Liver (tissue), 9 donors: ENCODE measurements around the gene CYSLTR2. TPM values are rescaled to one million over a fixed set of nuclear protein-coding genes. Genes with fewer than 3 reads are reported as not detected.

Experiments used
- DNase-seq: peaks from one replicate; pipeline ENCODE4 v3.0.0-alpha.2; 2017; ENCODE audit warnings: low spot score
- H3K27ac ChIP-seq, 2 donors: one replicate each; pipeline ENCODE4 v1.7.0; 2013; ENCODE audit warnings: inconsistent platforms in 2 of 2, low read length in 2 of 2, control low read depth in 1 of 2, low read depth in 1 of 2, mild to moderate bottlenecking in 1 of 2
- H3K27me3 ChIP-seq, 4 donors: one replicate each; pipeline versions ENCODE4 v1.6.1 to v1.7.0; 2013; ENCODE audit warnings: low read length in 3 of 4, inconsistent platforms in 1 of 4, mild to moderate bottlenecking in 1 of 4, moderate library complexity in 1 of 4; ENCODE audit not compliant: control insufficient read depth in 4 of 4, insufficient read depth in 4 of 4
- H3K36me3 ChIP-seq, 4 donors: one replicate each; pipeline versions ENCODE4 v1.6.1 to v1.7.0; 2013; ENCODE audit warnings: low read length in 3 of 4, mild to moderate bottlenecking in 3 of 4, low read depth in 1 of 4, moderate library complexity in 1 of 4; ENCODE audit not compliant: control insufficient read depth in 4 of 4, insufficient read depth in 3 of 4
- H3K4me1 ChIP-seq, 4 donors: one replicate each; pipeline versions ENCODE4 v1.6.1 to v1.7.0; 2013; ENCODE audit warnings: low read length in 3 of 4, mild to moderate bottlenecking in 3 of 4, moderate library complexity in 1 of 4; ENCODE audit not compliant: control insufficient read depth in 4 of 4, insufficient read depth in 4 of 4
- H3K4me3 ChIP-seq, 3 donors: one replicate each; pipeline versions ENCODE4 v1.6.1 to v1.7.0; 2013; ENCODE audit warnings: low read length in 3 of 3, control low read depth in 1 of 3, low read depth in 1 of 3, mild to moderate bottlenecking in 1 of 3
- H3K9ac ChIP-seq, 2 donors: one replicate each; pipeline ENCODE4 v1.7.0; 2013; ENCODE audit warnings: low read length in 2 of 2, mild to moderate bottlenecking in 2 of 2, moderate library complexity in 2 of 2, control low read depth in 1 of 2, low read depth in 1 of 2
- H3K9me3 ChIP-seq, 4 donors: one replicate each; pipeline versions ENCODE4 v1.6.1 to v1.7.0; 2013; ENCODE audit warnings: low read length in 3 of 4; ENCODE audit not compliant: control insufficient read depth in 4 of 4
- ATF3 ChIP-seq: IDR thresholded peaks from 2 replicates; pipeline ENCODE4 v1.6.1; 2016; ENCODE audit warnings: antibody characterized with exemption
- FOXA1 ChIP-seq: IDR thresholded peaks from 2 replicates; pipeline ENCODE4 v1.6.1; 2016; ENCODE audit warnings: antibody characterized with exemption
- FOXA2 ChIP-seq: IDR thresholded peaks from 2 replicates; pipeline ENCODE4 v1.6.1; 2016; ENCODE audit warnings: antibody characterized with exemption
- GABPA ChIP-seq, 2 donors: IDR thresholded peaks in 1 of 2; conservative IDR thresholded peaks in 1 of 2; 2 replicates each; pipeline ENCODE4 v1.6.1; 2016; ENCODE audit warnings: antibody characterized with exemption in 2 of 2, mild to moderate bottlenecking in 1 of 2, moderate library complexity in 1 of 2
- HNF4A ChIP-seq, 2 donors: conservative IDR thresholded peaks; 2 replicates each; pipeline ENCODE4 v1.6.1; 2016; ENCODE audit warnings: antibody characterized with exemption in 2 of 2, mild to moderate bottlenecking in 2 of 2
- HNF4G ChIP-seq: IDR thresholded peaks from 2 replicates; pipeline ENCODE4 v1.6.1; 2016; ENCODE audit warnings: antibody characterized with exemption
- JUND ChIP-seq, 2 donors: IDR thresholded peaks; 2 replicates each; pipeline ENCODE4 v1.6.1; 2016; ENCODE audit warnings: antibody characterized with exemption in 2 of 2
- NR2F2 ChIP-seq: IDR thresholded peaks from 2 replicates; pipeline ENCODE4 v1.6.1; 2016; ENCODE audit warnings: antibody characterized with exemption
- RAD21 ChIP-seq, 2 donors: IDR thresholded peaks; 2 replicates each; pipeline ENCODE4 v1.6.1; 2016; ENCODE audit warnings: antibody characterized with exemption in 2 of 2, mild to moderate bottlenecking in 2 of 2
- TAF1 ChIP-seq: conservative IDR thresholded peaks from 2 replicates; pipeline ENCODE4 v1.6.1; 2016; ENCODE audit warnings: antibody characterized with exemption, mild to moderate bottlenecking
- YY1 ChIP-seq: IDR thresholded peaks from 2 replicates; pipeline ENCODE4 v1.6.1; 2016; ENCODE audit warnings: antibody characterized with exemption, mild to moderate bottlenecking
- ZBTB33 ChIP-seq: IDR thresholded peaks from 2 replicates; pipeline ENCODE4 v1.6.1; 2016; ENCODE audit warnings: antibody characterized with exemption
- WGBS: extraction: QIAGEN DNeasy Blood & Tissue Kit; methylation state at CpG from one replicate; pipeline ENCODE4 v1.1.7; 2013; 5-methylcytosine and 5-hydroxymethylcytosine counted together
- polyA plus RNA-seq, 2 donors: library from polyadenylated mRNA; stranded (reverse) in 1 of 2; unstranded in 1 of 2; fragments of 200-250 nt in 1 of 2; fragments of >200 nt in 1 of 2; fragmentation: Nextera tagmentation in 1 of 2; extraction: Ambion mirVana in 1 of 2; gene quantifications; one replicate each; pipeline versions ENCODE4 v1.2.1 to v1.2.3, GENCODE V29; 2013 to 2015
- total RNA-seq, 2 donors: library from RNA; depleted of rRNA; stranded (reverse); fragments of >200 nt; gene quantifications; one replicate each; pipeline ENCODE4 v1.2.3, GENCODE V29; 2014
- TF ChIP-seq, protein P1 (sequence below): IDR thresholded peaks from 2 replicates; pipeline ENCODE4 v1.6.1; 2016; ENCODE audit warnings: antibody characterized with exemption, mild to moderate bottlenecking
- TF ChIP-seq, protein P2 (sequence below): IDR thresholded peaks from 2 replicates; pipeline ENCODE4 v1.6.1; 2016; ENCODE audit warnings: antibody characterized with exemption
- TF ChIP-seq, protein P3 (sequence below): fragments of 150-350 bp; IDR thresholded peaks from 2 replicates; pipeline ENCODE4 v1.5.1; 2017; ENCODE audit warnings: improper control_type of control experiment, low read depth, low read length; ENCODE audit not compliant: missing input control
- donor health status: healthy.
- donor health status: healthy.
- donor health status: healthy.
- donor health status: healthy.
- donor health status: healthy.

Gene CYSLTR2, protein sequence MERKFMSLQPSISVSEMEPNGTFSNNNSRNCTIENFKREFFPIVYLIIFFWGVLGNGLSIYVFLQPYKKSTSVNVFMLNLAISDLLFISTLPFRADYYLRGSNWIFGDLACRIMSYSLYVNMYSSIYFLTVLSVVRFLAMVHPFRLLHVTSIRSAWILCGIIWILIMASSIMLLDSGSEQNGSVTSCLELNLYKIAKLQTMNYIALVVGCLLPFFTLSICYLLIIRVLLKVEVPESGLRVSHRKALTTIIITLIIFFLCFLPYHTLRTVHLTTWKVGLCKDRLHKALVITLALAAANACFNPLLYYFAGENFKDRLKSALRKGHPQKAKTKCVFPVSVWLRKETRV
- under 1 TPM; 0.17 to 0.37 TPM for total RNA-seq
- polyA plus RNA-seq = under 1 TPM; 0.07 to 0.14 TPM

GRCh38 chr13:48653472-48653939, at the start of gene CYSLTR2:
Gene CYSLTR2, plus strand, starts transcription at chr13:48653929. Its CDS starts 52,889 bp downstream, at chr13:48706818.
- no peak within 1 kb of the TSS for H3K27ac ChIP-seq
- DNase-seq = no peak
- no peak within 1 kb of the TSS for H3K4me3 ChIP-seq

DNA sequence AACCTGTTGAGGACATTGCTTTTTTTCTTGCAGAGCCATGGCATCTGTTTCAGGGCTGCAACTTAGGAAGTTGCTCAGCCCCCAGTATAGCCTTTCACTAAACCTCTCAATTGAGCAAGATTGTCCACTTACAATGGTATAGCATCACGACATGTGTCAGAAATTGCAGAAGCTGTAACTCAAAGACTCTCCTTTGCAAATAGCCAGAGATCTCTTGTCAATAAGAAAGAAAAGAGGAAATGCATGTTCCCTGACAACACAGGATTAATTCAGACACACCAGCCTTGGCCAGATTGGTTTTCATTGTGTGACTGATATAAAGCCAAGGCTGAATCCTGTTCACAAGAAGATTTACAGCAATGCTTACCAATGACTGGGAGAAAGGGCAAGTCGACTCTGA, 38.7 kb upstream of the CYSLTR2 start:
- Histone ChIP-seq H3K27ac (no peak overlapping the region), H3K27me3 (no peaks in the 10 kb centered on the region), H3K4me1 (no peaks in the 10 kb centered on the region), H3K9ac (no peak overlapping the region), H3K36me3 (no peaks in the 10 kb centered on the region), H3K4me3 (no peak overlapping the region), H3K9me3 (peaks cover 0 to 5% (median 2%) of the 10 kb centered on the region in 4 donors)
- DNase-seq = no peak
- TF ChIP-seq YY1 = no peak
- TF ChIP-seq, protein P1, sequence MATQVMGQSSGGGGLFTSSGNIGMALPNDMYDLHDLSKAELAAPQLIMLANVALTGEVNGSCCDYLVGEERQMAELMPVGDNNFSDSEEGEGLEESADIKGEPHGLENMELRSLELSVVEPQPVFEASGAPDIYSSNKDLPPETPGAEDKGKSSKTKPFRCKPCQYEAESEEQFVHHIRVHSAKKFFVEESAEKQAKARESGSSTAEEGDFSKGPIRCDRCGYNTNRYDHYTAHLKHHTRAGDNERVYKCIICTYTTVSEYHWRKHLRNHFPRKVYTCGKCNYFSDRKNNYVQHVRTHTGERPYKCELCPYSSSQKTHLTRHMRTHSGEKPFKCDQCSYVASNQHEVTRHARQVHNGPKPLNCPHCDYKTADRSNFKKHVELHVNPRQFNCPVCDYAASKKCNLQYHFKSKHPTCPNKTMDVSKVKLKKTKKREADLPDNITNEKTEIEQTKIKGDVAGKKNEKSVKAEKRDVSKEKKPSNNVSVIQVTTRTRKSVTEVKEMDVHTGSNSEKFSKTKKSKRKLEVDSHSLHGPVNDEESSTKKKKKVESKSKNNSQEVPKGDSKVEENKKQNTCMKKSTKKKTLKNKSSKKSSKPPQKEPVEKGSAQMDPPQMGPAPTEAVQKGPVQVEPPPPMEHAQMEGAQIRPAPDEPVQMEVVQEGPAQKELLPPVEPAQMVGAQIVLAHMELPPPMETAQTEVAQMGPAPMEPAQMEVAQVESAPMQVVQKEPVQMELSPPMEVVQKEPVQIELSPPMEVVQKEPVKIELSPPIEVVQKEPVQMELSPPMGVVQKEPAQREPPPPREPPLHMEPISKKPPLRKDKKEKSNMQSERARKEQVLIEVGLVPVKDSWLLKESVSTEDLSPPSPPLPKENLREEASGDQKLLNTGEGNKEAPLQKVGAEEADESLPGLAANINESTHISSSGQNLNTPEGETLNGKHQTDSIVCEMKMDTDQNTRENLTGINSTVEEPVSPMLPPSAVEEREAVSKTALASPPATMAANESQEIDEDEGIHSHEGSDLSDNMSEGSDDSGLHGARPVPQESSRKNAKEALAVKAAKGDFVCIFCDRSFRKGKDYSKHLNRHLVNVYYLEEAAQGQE = no peak
- TF ChIP-seq, protein P2, sequence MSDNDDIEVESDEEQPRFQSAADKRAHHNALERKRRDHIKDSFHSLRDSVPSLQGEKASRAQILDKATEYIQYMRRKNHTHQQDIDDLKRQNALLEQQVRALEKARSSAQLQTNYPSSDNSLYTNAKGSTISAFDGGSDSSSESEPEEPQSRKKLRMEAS = no peak
- TF ChIP-seq FOXA2 = no peak
- no peak for TF ChIP-seq HNF4A (conservative IDR thresholded peaks at IDR 0.05)
- TF ChIP-seq JUND (IDR thresholded peaks at IDR 0.05) = no peak
- TF ChIP-seq ZBTB33 = no peak
- TF ChIP-seq HNF4G = no peak
- no peak for TF ChIP-seq ATF3
- TF ChIP-seq, protein P3, sequence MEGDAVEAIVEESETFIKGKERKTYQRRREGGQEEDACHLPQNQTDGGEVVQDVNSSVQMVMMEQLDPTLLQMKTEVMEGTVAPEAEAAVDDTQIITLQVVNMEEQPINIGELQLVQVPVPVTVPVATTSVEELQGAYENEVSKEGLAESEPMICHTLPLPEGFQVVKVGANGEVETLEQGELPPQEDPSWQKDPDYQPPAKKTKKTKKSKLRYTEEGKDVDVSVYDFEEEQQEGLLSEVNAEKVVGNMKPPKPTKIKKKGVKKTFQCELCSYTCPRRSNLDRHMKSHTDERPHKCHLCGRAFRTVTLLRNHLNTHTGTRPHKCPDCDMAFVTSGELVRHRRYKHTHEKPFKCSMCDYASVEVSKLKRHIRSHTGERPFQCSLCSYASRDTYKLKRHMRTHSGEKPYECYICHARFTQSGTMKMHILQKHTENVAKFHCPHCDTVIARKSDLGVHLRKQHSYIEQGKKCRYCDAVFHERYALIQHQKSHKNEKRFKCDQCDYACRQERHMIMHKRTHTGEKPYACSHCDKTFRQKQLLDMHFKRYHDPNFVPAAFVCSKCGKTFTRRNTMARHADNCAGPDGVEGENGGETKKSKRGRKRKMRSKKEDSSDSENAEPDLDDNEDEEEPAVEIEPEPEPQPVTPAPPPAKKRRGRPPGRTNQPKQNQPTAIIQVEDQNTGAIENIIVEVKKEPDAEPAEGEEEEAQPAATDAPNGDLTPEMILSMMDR = no peak
- no peak for TF ChIP-seq TAF1
- no peak for TF ChIP-seq RAD21 (IDR thresholded peaks at IDR 0.05)
- no peak for TF ChIP-seq NR2F2
- no peak for TF ChIP-seq GABPA (IDR thresholded peaks at IDR 0.05 in 1 of 2, conservative IDR thresholded peaks at IDR 0.05 in 1 of 2)
- no peak for TF ChIP-seq FOXA1
- WGBS = 67% methylated on average over 2 of the region's 2 CpGs

More at GRCh38 chr13:48653472-48653939, at the start of gene CYSLTR2:
- Histone ChIP-seq H3K27me3 (no peaks in the 10 kb centered on the region), H3K36me3 (no peaks in the 10 kb centered on the region), H3K4me1 (peaks cover 0 to 4% (median 2%) of the 10 kb centered on the region in 4 donors), H3K9ac (no peak within 1 kb of the TSS), H3K9me3 (no peaks in the 10 kb centered on the region)
- 50% methylated on average over 1 of the region's 1 CpG for WGBS
- TF ChIP-seq FOXA2 = no peak
- peak; percentile 17 for TF ChIP-seq YY1
